Left forelimb (tissue), 1 donor: ENCODE results near the gene FH.

ENCODE experiments used
- DNase-seq: peaks from one replicate; pipeline ENCODE4 v3.0.0-alpha.2; 2018; ENCODE audit warnings: low spot score

Gene FH

GRCh38 chr1:241519308-241520079 is at the start of gene FH:
Gene FH (minus strand): TSS chr1:241519755. CDS start chr1:241519722, 33 bp downstream.
- peak; percentile 95 for DNase-seq

- DNase-seq: no peak
These were observed 41.3 kb upstream of the FH start for GRCh38 chr1:241560849-241561187.

- no peak for DNase-seq
These were observed 40.7 kb upstream of the FH start for GRCh38 chr1:241560146-241560848.

GRCh38 chr1:241557551-241558193 is 38.1 kb upstream of the FH start:
- DNase-seq: no peak

GRCh38 chr1:241557031-241557430 is 37.5 kb upstream of the FH start:
- no peak for DNase-seq

GRCh38 chr1:241555526-241555925 is 36.0 kb upstream of the FH start:
- DNase-seq: no peak

GRCh38 chr1:241553886-241554592 is 34.5 kb upstream of the FH start:
- DNase-seq: no peak

- no peak for DNase-seq
These were observed 32.4 kb upstream of the FH start for GRCh38 chr1:241551759-241552638.

GRCh38 chr1:241550318-241550717 is 30.8 kb upstream of the FH start:
- no peak for DNase-seq

GRCh38 chr1:241548008-241548407 is 28.5 kb upstream of the FH start:
- DNase-seq: no peak

GRCh38 chr1:241542199-241542907 is 22.8 kb upstream of the FH start:
- no peak for DNase-seq

GRCh38 chr1:241536969-241537368 is 17.4 kb upstream of the FH start:
- no peak for DNase-seq

- DNase-seq: no peak
These were observed 16.7 kb upstream of the FH start for GRCh38 chr1:241536304-241536703.

GRCh38 chr1:241533326-241534115 is 14.0 kb upstream of the FH start:
- DNase-seq: no peak

- DNase-seq: no peak
These were observed 13.3 kb upstream of the FH start for GRCh38 chr1:241532864-241533263.

GRCh38 chr1:241532162-241532531 is 12.6 kb upstream of the FH start, which contains the start of gene KMO:
Gene KMO (plus strand): TSS chr1:241532378. CDS start chr1:241532445, 67 bp downstream.
- no peak for DNase-seq

- DNase-seq: no peak
These were observed 11.9 kb upstream of the FH start for GRCh38 chr1:241531195-241532161.

- DNase-seq: no peak
These were observed 7.6 kb upstream of the FH start for GRCh38 chr1:241527146-241527545.

- no peak for DNase-seq
These were observed 5.5 kb upstream of the FH start for GRCh38 chr1:241525026-241525425.
